GM19452 (cell line): ENCODE data around the gene NOS1.
"Not testable (repeated sequence)": the region's sequence is repeated elsewhere in the genome, so short reads cannot be mapped to it uniquely, and the experiment has no call there.

ENCODE experiments used
- ATAC-seq: cut with Tn5 transposase; IDR thresholded peaks from one replicate; pipeline ENCODE4 v1.9.1; 2021; ENCODE audit not compliant: unreplicated experiment

The NOS1 gene

GRCh38 chr12:117273091-117273490 is 88.3 kb downstream of the NOS1 start:
- no peak for ATAC-seq

- no peak for ATAC-seq
Measured at GRCh38 chr12:117272690-117273089, 88.7 kb downstream of the NOS1 start.

- no peak for ATAC-seq
Measured at GRCh38 chr12:117262749-117263148, 98.7 kb downstream of the NOS1 start.

GRCh38 chr12:117261247-117261646 is 100.2 kb downstream of the NOS1 start:
- no peak for ATAC-seq

GRCh38 chr12:117255386-117255785 is 106.0 kb downstream of the NOS1 start:
- ATAC-seq = no peak

GRCh38 chr12:117243488-117243887 is 117.9 kb downstream of the NOS1 start:
- no peak for ATAC-seq

- no peak for ATAC-seq
Measured at GRCh38 chr12:117241697-117242096, 119.7 kb downstream of the NOS1 start.

GRCh38 chr12:117240081-117240755 is 121.2 kb downstream of the NOS1 start:
- no peak for ATAC-seq

- ATAC-seq = no peak
Measured at GRCh38 chr12:117236456-117237001, 124.9 kb downstream of the NOS1 start.

- no peak for ATAC-seq
Measured at GRCh38 chr12:117235261-117235660, 126.2 kb downstream of the NOS1 start.

- ATAC-seq = no peak
Measured at GRCh38 chr12:117234441-117234840, 127.0 kb downstream of the NOS1 start.

- no peak for ATAC-seq
Measured at GRCh38 chr12:117231750-117232149, 129.7 kb downstream of the NOS1 start.

- ATAC-seq = no peak
Measured at GRCh38 chr12:117228239-117228638, 133.2 kb downstream of the NOS1 start.

GRCh38 chr12:117227000-117227653 is 134.3 kb downstream of the NOS1 start:
- ATAC-seq = no peak

GRCh38 chr12:117226505-117226904 is 134.9 kb downstream of the NOS1 start:
- no peak for ATAC-seq

- ATAC-seq = no peak
Measured at GRCh38 chr12:117225179-117225578, 136.2 kb downstream of the NOS1 start.

GRCh38 chr12:117220947-117221346 is 140.5 kb downstream of the NOS1 start:
- ATAC-seq = not testable (repeated sequence)

GRCh38 chr12:117218149-117218548 is 143.3 kb downstream of the NOS1 start:
- ATAC-seq = no peak

GRCh38 chr12:117216686-117217085 is 144.7 kb downstream of the NOS1 start:
- ATAC-seq = no peak

- no peak for ATAC-seq
Measured at GRCh38 chr12:117214797-117215196, 146.6 kb downstream of the NOS1 start.

- ATAC-seq = no peak
Measured at GRCh38 chr12:117213295-117213808, 148.1 kb downstream of the NOS1 start.

GRCh38 chr12:117212563-117213190 is 148.7 kb downstream of the NOS1 start:
- no peak for ATAC-seq
